Loucy (cell line): ENCODE data around the gene GIMAP2.
"Not testable (repeated sequence)": the region's sequence is repeated elsewhere in the genome, so short reads cannot be mapped to it uniquely, and the experiment has no call there.

Experiments
- CTCF ChIP-seq: fragments of 200-600 bp; sonication (generic); conservative IDR thresholded peaks from 2 replicates; pipeline ENCODE4 v1.5.1; 2014; ENCODE audit warnings: mild to moderate bottlenecking, antibody characterized with exemption, low read length
- EZH2phosphoT487 ChIP-seq: fragments of 200-600 bp; IDR thresholded peaks from 2 replicates; pipeline ENCODE4 v1.6.1; 2018; ENCODE audit warnings: antibody characterized with exemption, mild to moderate bottlenecking, moderate library complexity, borderline replicate concordance

DNA sequence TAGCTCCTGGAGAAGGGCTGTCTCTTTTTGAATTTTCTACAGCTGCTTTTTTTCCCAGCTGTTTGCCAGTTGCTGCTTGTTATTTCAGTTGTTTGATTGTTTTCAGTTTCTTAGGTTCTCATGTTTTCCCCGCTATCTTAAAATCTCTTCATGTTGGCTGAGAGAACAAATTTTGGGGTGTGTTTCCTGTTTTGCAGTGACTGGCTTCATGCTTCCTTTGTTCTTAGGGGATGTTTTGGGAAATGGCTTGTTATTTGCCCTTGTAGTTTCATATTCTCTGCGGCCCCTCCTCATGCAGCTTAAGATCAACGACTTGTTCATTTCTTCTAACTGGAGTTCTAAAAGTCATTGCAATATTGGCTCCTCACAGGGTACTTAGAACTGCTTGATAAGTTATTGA, 8.7 kb upstream of the GIMAP2 start:
- not testable (repeated sequence) for TF ChIP-seq CTCF, EZH2phosphoT487
